Measurements from ENCODE around the gene ZBP1.
A peak's percentile ranks its signal among the peaks of the same experiment; 100 is the strongest.

The ZBP1 gene, protein sequence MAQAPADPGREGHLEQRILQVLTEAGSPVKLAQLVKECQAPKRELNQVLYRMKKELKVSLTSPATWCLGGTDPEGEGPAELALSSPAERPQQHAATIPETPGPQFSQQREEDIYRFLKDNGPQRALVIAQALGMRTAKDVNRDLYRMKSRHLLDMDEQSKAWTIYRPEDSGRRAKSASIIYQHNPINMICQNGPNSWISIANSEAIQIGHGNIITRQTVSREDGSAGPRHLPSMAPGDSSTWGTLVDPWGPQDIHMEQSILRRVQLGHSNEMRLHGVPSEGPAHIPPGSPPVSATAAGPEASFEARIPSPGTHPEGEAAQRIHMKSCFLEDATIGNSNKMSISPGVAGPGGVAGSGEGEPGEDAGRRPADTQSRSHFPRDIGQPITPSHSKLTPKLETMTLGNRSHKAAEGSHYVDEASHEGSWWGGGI

DNA sequence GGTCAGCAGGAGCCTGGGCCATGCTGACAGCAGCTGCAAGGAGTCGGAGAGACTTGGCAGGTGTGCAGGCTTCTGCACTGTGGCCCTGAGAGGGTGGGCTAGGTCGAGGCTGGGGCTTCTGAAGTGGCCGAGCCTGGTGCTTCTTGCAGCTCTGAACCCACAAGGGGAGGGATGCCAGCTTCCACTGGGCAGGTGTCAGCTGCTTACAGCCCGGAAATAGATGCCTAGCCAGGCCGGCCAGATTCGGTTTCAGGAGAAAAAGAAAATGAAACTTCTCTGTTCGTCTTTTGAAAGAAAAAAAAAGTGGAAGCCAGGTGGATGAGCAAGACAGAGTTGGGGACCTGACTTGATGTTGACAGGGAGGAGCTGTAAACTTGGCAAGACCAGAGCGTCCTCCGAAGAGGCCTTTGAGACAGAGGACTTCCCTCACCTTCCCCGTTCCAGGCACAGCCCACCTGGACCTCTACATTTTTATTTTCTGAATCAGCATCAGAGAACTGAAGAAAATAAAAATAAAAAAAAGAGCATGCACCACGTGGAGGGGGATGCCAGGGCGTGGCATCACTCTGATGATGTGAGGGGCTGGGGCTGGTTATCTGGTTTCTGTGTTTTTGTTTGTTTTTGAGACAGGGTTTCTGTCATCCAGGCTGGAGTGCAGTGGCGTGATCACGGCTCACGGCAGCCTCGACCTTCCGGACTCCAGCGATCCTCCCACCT is at the start of gene ZBP1:
Gene ZBP1, minus strand, starts transcription at position 153 of the 717 bp plus-strand sequence. Its CDS starts 131 bp downstream, at position 22.
- DNase-seq (ENCODE audit: low spot score): no peak

DNA sequence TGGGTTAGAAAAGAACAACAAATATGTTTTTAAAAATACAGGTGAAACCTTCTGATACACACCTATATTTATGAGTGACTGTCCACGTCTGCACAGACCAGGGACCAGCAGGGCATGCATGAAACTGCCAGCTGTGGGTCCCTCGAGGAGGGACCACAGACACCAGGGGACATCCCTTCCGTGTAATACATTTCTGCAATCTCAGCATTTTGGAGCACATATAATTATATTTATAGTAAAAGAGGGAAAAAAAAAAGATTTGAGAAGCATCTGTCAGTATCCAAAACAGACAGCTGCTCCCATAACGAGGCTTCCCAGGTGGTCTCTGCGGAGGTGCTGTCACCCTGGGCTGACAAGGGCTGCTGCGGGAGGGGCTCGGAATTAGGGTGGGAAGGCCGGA is 49.4 kb upstream of the ZBP1 start:
- no peak for DNase-seq (ENCODE audit: low spot score)

DNA sequence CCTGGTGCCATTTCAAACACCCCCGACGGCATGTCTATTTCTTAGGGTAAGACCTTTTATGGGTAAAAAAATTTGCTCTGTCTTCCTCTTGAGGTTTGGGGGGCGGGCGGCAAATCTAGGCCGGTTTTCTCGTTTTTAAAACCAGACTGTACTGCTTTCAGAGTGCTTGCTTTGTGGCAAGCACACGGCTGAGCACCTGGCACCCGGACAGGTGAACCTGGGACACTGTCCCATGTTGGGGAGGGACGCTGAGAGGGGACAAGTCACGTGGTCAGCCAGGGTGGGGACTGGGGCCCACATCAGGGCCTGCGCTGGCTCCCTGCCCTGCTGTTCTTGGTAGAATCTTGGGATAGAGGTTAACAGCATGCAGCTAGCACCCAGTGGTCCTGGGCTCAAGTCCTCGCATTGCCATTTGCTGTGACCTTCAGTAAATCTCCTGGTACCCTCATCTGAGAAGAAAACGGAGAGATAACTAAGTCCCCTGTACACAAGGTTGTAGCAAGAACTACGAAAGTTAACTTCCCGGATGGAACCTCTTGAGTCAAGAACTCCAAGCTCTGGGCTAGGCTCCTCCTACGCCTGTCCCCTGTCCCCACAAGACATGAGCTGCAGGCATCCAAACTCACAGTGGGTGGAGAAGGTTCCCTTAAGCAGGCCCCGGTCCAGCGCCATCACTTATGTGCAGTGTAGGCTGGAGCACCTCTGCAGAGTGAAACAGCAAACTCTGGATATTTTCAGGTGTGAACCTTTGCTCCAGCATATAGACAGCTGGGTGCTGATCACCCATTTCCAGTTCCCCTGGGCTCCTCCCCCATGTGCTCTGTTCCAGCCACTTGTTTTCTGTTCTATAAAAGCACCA is 47.9 kb upstream of the ZBP1 start:
- no peak for DNase-seq (ENCODE audit: low spot score)

GRCh38 chr20:57667388-57667787 is 47.2 kb upstream of the ZBP1 start:
- DNase-seq (ENCODE audit: low spot score): no peak

- DNase-seq (ENCODE audit: low spot score): no peak
Observed at GRCh38 chr20:57666834-57667157, 46.6 kb upstream of the ZBP1 start.

DNA sequence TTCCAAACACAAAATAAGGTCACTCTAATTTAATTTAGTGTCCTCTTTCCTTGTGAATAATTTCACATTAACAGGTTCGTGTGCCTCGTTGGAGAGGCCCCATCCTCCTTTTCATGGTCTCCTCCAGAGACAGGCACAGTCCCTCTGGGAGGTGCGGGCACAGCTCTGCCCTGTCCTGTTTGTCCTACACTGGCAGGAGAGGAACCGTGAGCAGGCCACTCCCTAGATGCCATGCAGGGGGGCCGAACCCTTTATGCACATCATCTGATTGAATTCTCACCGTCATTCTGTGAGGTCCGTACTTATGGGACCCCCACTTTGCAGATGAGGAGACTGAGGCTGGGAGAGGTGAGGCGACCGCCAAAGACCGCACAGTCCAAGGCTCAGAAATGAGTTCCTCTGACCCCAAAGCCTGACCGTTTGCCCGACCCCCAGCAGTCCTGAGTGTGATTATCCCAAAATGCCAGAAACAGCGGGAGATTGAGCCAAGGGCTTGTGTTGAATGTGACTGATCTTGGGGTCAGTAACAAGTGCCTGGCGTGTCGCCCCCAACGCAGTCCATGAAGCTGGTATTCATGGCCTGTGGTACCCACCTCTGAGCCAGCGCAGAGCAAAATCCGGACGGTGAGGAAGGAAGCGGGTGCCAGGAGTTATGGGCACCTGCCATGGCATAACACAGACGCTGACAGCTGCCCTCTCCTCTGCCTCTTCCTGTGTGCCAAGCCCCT is 46.0 kb upstream of the ZBP1 start:
- no peak for DNase-seq (ENCODE audit: low spot score)

DNA sequence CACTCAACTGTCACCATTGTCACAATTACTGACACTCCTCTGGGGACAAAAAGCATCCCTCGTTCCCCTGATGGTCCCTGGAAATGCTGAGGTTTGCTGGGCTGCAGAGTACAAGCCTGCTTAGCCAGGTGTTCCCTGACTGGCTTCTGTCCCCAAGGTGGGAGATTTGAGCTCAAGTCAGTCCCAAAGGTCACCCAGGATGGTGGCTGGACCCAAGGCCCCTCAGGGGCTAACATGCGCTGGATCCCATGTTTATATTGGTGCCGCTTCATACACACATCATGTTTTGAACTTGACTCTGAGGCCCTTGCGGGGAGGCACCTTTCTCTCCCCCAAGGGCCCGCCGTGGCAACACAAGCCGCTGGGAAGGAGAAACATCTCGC is 45.4 kb upstream of the ZBP1 start:
- no peak for DNase-seq (ENCODE audit: low spot score)

GRCh38 chr20:57664924-57665588 is 44.8 kb upstream of the ZBP1 start:
- DNase-seq (ENCODE audit: low spot score): no peak

GRCh38 chr20:57664476-57664875 is 44.2 kb upstream of the ZBP1 start:
- DNase-seq (ENCODE audit: low spot score): no peak

- no peak for DNase-seq (ENCODE audit: low spot score)
Observed at GRCh38 chr20:57663681-57664451, 43.6 kb upstream of the ZBP1 start.

GRCh38 chr20:57663241-57663640 is 43.0 kb upstream of the ZBP1 start:
- no peak for DNase-seq (ENCODE audit: low spot score)

DNA sequence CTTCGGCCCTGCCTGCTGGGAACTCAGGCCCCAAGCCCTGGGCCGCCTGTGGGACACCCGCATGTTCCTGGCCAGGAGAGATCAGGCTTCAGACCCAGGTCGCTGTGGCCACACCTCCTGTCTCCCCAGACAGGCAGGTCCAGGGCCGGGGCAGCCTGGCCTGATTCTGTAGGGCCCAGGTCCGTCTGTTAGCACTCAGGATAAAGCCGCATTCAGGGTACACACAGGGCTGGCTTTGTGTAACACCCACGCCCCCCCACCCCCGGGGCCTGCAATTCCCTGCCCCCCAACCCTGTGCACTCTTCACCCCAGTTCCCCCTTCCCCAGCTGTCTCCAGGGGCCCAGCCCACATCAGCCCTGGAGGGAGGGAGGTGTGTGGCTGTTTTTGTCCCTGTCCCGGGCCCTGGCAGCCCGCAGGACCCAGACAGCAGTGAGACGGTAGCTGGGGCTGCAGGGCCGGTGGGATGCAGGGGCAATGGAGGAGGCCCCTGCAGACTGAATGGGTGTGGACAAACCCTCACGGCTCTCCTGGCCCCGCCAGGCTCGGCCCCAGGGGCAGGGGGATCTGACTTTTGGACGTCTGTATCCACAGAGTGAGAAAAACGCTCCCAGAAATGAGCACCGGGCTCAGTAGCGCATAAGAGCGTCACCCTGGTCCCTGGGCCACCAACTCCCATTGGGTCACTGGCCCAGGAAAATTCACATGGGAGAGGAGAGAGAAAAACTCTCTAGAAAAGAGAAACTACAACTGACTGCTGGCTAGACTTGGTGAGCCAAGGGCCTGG is 42.4 kb upstream of the ZBP1 start:
- DNase-seq (ENCODE audit: low spot score): no peak

DNA sequence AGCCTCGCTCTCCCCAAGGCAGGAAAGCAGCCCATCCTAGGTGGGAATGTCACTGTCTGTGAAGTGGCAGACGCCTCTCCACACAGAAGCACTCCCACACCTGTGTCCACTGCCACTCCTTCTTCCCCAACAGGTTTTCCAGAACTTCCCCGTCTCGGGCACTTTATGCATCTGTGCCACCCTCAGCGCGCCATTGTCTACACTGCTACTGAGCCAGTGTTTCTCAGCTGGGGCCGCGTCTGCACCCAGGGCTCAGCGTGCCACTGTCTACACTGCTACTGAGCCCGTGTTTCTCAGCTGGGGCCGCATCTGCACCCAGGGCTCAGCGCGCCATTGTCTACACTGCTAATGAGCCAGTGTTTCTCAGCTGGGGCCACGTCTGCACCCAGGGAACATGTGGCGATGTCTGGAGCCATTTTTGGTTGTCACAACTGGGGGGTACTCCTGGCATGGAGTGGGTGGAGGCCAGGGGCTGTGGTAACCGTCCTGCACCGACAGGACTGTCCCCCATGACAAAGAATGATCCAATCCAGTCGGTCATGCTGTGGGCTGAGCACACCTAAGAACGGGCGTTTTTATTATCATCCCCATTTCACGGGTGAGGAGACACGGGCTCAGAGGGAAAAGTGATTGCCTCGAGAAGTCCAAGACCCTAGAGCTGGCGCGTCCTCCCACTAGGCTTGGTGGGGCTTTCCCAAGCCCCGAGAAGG is 41.7 kb upstream of the ZBP1 start:
- DNase-seq (ENCODE audit: low spot score): no peak

DNA sequence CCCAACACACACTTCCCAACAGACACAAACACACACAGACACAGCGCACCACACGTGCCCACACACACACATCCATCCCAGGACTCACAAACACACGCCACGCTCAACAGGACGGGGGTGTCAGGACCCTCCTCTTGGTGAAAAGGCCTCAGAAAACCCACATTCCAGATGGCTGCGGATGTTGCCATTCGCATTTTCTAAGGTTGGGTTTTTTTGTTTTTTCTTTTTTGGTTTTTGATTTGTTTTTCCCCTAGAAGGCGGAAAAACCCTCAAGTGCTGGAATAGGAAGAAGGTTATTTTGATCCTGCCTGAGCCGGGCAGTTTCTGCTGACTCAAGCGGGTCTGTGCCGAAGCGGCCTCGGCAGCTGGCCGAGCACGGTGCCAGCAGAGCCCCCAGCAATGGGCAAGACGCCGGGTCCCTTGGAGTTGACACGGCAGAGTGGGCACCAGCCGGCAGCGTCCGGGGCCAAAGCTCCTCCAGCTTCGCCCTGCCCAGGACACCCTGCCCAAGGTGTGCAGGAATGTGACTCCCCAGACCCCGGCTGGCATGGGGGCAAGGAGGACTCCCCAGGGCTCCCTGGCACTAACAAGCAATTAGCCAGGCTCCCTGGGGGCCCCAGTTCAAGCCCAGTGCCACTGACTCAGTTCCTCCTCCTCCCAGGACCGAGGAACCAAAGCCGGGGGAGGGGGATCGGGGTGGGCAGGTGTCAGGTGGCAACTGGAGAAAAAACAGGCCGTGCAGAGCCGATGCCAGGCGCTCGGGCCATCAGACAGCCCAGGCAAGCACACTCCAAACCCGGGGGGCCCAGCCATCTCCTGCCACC is 40.9 kb upstream of the ZBP1 start:
- DNase-seq (ENCODE audit: low spot score): no peak

- no peak for DNase-seq (ENCODE audit: low spot score)
Observed at GRCh38 chr20:57660181-57660921, 40.1 kb upstream of the ZBP1 start.

DNA sequence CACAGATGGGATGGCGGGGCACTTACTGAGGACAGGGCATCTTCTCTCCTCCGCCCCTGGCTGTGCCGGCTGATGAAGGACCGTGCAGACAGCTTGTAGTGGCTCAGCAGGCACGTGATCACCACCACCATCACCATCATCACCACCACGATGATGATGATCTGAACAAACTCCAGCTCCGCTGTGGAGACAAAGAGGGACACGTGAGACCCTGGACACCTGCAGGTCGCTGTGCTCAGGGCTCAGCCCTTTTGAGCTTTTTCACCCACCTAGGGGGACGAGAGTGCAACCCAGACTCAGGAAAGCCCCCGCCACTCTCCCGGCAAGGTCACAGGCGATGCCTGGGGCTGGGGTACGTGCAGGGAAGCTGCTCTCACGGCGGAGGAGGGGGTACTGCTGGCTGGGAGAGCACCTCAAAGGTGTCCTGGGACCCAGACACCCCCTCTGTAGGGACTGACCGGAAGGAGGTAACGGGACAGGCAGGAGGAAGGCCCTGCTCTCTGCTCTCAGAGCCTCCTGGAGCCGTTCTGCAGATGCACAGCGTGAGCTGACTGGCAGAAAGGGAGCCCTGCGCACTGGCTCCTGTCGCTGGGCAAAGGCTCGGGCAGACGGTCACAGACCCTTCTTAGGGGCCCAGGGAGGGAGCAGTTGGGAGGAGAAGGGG is 39.4 kb upstream of the ZBP1 start:
- DNase-seq (ENCODE audit: low spot score): peak; percentile 12
